Hepatocyte (in vitro differentiated cells): ENCODE results near the gene RPL13.

Experiments
- EZH2 ChIP-seq: fragments of 200-600 bp; sonication (generic); IDR thresholded peaks from 2 replicates; pipeline ENCODE4 v1.6.1; 2016; ENCODE audit warnings: antibody characterized with exemption, mild to moderate bottlenecking, borderline replicate concordance
- EZH2phosphoT487 ChIP-seq: fragments of 200-600 bp; sonication (generic); IDR thresholded peaks from one replicate; pipeline ENCODE4 v1.6.1; 2018; ENCODE audit warnings: antibody characterized with exemption, mild to moderate bottlenecking, low read depth, moderate library complexity; ENCODE audit not compliant: unreplicated experiment, severe bottlenecking
- TF ChIP-seq, protein P1 (sequence below): fragments of 200-600 bp; sonication (generic); IDR thresholded peaks from 2 replicates; pipeline ENCODE4 v1.5.1; 2016; ENCODE audit warnings: antibody characterized with exemption, mild to moderate bottlenecking; ENCODE audit not compliant: poor library complexity

DNA sequence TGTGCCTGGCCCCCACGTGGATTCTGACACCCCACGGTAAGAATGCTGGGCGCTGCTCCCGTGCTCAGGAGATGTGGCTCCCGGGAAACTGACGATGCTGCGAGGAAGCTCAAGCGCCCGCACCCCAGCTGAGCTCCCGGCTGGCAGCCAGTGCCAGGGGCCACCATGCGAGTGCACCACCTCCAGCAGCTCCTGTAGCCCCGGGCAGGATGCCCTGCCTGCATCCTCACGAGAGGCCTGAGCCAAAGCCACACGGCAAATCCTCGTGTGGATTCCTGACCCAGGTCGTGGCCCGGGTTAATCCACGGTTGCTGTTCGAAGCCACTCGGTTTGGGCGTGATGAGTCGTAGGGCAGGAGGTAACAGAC, 41.4 kb downstream of the RPL13 start:
- TF ChIP-seq EZH2 (no peak), EZH2phosphoT487 (no peak)
- TF ChIP-seq, protein P1, sequence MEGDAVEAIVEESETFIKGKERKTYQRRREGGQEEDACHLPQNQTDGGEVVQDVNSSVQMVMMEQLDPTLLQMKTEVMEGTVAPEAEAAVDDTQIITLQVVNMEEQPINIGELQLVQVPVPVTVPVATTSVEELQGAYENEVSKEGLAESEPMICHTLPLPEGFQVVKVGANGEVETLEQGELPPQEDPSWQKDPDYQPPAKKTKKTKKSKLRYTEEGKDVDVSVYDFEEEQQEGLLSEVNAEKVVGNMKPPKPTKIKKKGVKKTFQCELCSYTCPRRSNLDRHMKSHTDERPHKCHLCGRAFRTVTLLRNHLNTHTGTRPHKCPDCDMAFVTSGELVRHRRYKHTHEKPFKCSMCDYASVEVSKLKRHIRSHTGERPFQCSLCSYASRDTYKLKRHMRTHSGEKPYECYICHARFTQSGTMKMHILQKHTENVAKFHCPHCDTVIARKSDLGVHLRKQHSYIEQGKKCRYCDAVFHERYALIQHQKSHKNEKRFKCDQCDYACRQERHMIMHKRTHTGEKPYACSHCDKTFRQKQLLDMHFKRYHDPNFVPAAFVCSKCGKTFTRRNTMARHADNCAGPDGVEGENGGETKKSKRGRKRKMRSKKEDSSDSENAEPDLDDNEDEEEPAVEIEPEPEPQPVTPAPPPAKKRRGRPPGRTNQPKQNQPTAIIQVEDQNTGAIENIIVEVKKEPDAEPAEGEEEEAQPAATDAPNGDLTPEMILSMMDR, result no peak
